Endodermal cell (in vitro differentiated cells): ENCODE data around the gene TRIM15. TPM values are rescaled to one million over a fixed set of nuclear protein-coding genes. Genes with fewer than 3 reads are reported as not detected.

ENCODE experiments used
- DNase-seq: peaks from one replicate; pipeline ENCODE4 v3.0.0-alpha.2; 2017
- H3K27ac ChIP-seq: 2 replicates; pipeline ENCODE4 v1.5.1; 2013; ENCODE audit warnings: mild to moderate bottlenecking, low read depth, low read length, moderate library complexity
- H3K27me3 ChIP-seq: 2 replicates; pipeline ENCODE4 v1.6.1; 2013; ENCODE audit warnings: mild to moderate bottlenecking, low read length, moderate library complexity; ENCODE audit not compliant: insufficient read depth, control insufficient read depth, poor library complexity, severe bottlenecking
- H3K36me3 ChIP-seq: 2 replicates; pipeline ENCODE4 v1.7.0; 2013; ENCODE audit warnings: mild to moderate bottlenecking, low read length, moderate library complexity; ENCODE audit not compliant: control insufficient read depth, insufficient read depth
- H3K4me1 ChIP-seq: one replicate; pipeline ENCODE4 v1.7.0; 2013; ENCODE audit warnings: low read length; ENCODE audit not compliant: control insufficient read depth, insufficient read depth
- H3K4me3 ChIP-seq: 2 replicates; pipeline ENCODE4 v1.5.1; 2013; ENCODE audit warnings: mild to moderate bottlenecking, low read length, moderate library complexity
- H3K9ac ChIP-seq: 2 replicates; pipeline ENCODE4 v1.6.1; 2013; ENCODE audit warnings: mild to moderate bottlenecking, low read length, moderate library complexity; ENCODE audit not compliant: poor library complexity, severe bottlenecking; ENCODE audit errors: extremely low read depth
- H3K9me3 ChIP-seq: 2 replicates; pipeline ENCODE4 v1.6.1; 2013; ENCODE audit warnings: mild to moderate bottlenecking, low read length, moderate library complexity; ENCODE audit not compliant: control insufficient read depth
- H3K27ac Mint-ChIP-seq: 2 replicates; pipeline ENCODE4 v1.8.0; 2020; ENCODE audit warnings: mixed read lengths
- H3K27me3 Mint-ChIP-seq: 2 replicates; pipeline ENCODE4 v1.8.0; 2021; ENCODE audit warnings: mild to moderate bottlenecking, mixed read lengths; ENCODE audit not compliant: insufficient read depth
- H3K36me3 Mint-ChIP-seq: 2 replicates; pipeline ENCODE4 v1.8.0; 2020; ENCODE audit warnings: low read depth, mixed read lengths
- H3K4me1 Mint-ChIP-seq: 2 replicates; pipeline ENCODE4 v1.8.0; 2020; ENCODE audit warnings: mixed read lengths
- H3K4me3 Mint-ChIP-seq: 2 replicates; pipeline ENCODE4 v1.8.0; 2020; ENCODE audit warnings: mild to moderate bottlenecking, moderate library complexity, mixed read lengths
- H3K9me3 Mint-ChIP-seq: 2 replicates; pipeline ENCODE4 v1.8.0; 2020; ENCODE audit warnings: mild to moderate bottlenecking, mixed read lengths
- CTCF ChIP-seq: fragments of 200-600 bp; sonication (generic); conservative IDR thresholded peaks from 2 replicates; pipeline ENCODE4 v1.5.0; 2021; ENCODE audit warnings: antibody characterized with exemption, mild to moderate bottlenecking
- WGBS, 2 experiments: methylation state at CpG; one replicate each; pipeline versions ENCODE4 v1.1.5 to v1.1.7; 2013; ENCODE audit warnings: missing lambda C conversion rate in 2 of 2, mixed read lengths in 1 of 2; ENCODE audit not compliant: insufficient coverage in 1 of 2, insufficient read length in 1 of 2; 5-methylcytosine and 5-hydroxymethylcytosine counted together
- total RNA-seq, 2 donors: library from RNA; stranded (reverse); fragmentation: NEBNext Ultra II Directional in 1 of 2; extraction: Animal tissue kit (Norgen Biotek cat#: 25700) in 1 of 2; gene quantifications; 2 replicates in 1 of 2; 3 replicates in 1 of 2; pipeline ENCODE4 v1.2.1, GENCODE V29; 2021

Gene TRIM15
- total RNA-seq, 2 donors from 2014 or later: not detected

GRCh38 chr6:30121446-30122366, 41.6 kb upstream of the TRIM15 start:
- no peaks in the 10 kb centered on the region for H3K36me3 Mint-ChIP-seq

DNA sequence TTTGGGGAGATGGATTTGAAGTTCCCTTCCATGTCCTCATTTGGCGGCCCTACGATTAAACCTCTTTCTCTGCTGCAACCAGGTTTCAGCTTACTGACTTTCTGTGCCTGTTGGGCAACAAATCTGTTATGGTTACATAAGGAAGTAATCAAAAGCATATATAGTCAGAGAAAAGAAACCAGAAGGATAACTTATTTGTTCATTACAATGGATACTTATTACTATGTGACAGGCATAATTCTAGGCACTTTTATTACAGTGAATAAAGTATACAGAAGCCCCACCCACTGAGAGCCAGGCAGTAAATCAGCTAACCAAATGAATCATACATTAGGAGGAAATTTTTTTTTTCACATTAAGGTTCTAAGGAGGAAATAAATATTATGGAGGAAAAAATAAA, 40.8 kb upstream of the TRIM15 start:
- no peak overlapping the region for H3K27ac ChIP-seq
- no peak overlapping the region for H3K27ac Mint-ChIP-seq
- peaks cover 50% of the 10 kb centered on the region for H3K27me3 ChIP-seq

More at GRCh38 chr6:30121446-30122366, 41.6 kb upstream of the TRIM15 start:
- DNase-seq: no peak
- no peak for TF ChIP-seq CTCF
- no peak overlapping the region for H3K4me3 ChIP-seq
- Mint-ChIP-seq H3K4me1 (no peaks in the 10 kb centered on the region), H3K9me3 (no peaks in the 10 kb centered on the region), H3K27ac (no peak overlapping the region), H3K27me3 (peaks cover 44% of the 10 kb centered on the region), H3K4me3 (no peak overlapping the region)
- H3K27ac ChIP-seq: no peak overlapping the region
- no peaks in the 10 kb centered on the region for H3K36me3 ChIP-seq
- no peaks in the 10 kb centered on the region for H3K9me3 ChIP-seq
- peaks cover 42% of the 10 kb centered on the region for H3K27me3 ChIP-seq
- no peaks in the 10 kb centered on the region for H3K4me1 ChIP-seq
- 87 to 90% methylated on average over 9 of the region's 10 CpGs for WGBS, 2 experiments
- no peak overlapping the region for H3K9ac ChIP-seq

More for the DNA sequence above, 40.8 kb upstream of the TRIM15 start:
- no peak for DNase-seq
- TF ChIP-seq CTCF: no peak
- Histone ChIP-seq H3K9ac (no peak overlapping the region), H3K4me1 (no peaks in the 10 kb centered on the region), H3K9me3 (no peaks in the 10 kb centered on the region), H3K4me3 (no peak overlapping the region), H3K36me3 (no peaks in the 10 kb centered on the region)
- Mint-ChIP-seq H3K27me3 (peaks cover 52% of the 10 kb centered on the region), H3K4me3 (no peak overlapping the region), H3K9me3 (no peaks in the 10 kb centered on the region), H3K36me3 (no peaks in the 10 kb centered on the region), H3K4me1 (peaks cover 6% of the 10 kb centered on the region)
- 59% methylated on average over 2 of the region's 2 CpGs; no CpG with 5 or more reads in 1 of the 2 experiments for WGBS, 2 experiments
